Measurements from ENCODE around the gene NT5C1A. TPM values are rescaled to one million over a fixed set of nuclear protein-coding genes. Genes with fewer than 3 reads are reported as not detected.

The NT5C1A gene
- total RNA-seq, 1 donor from 2014 or later = not detected

DNA sequence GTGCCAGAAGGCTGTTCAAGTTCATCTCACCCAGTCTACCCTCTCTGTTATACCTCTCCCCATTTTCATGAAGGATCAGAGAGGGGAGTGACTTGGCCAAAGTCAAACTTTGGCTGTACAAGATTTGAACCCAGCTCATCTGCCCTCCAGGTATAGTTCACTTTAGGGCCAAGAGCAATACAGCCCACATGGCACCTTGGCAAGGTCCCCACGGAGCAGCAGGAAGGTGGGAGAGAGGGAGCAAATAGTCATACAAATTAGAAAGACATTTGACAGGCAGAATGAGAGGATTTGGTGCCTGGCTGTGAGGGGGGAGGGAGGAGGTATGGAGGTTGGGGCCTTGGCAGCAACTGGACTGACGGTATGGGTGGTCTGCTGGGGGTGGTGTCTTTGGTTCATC lies 18.3 kb upstream of the NT5C1A start:
- intact Hi-C loops (cut with micrococcal nuclease) = loop anchor here (2.0 kb wide), 1 partner anchor 17 kb away; the partner anchor contains the start of gene NT5C1A

DNA sequence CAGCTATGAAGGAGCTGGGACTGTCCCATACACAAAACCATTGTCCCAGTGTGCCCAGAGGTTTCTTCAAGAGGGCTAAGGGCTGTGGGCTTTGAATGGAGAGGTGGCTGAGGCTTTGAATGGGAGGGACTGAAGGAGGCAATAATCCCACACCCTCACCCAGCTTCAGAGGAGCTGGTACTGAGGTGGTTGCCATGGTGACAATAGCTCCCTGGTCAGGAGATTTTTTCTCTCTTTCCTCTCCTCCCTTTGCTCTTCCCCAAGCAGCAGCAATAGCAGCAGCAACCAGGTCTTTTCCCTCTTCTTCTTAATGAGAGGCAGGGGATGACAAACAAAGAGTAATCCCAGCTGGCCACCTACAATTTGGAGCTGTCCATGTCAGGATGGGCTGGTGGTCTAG lies 17.7 kb upstream of the NT5C1A start:
- intact Hi-C loops (cut with micrococcal nuclease) = loop anchor here (2.0 kb wide), 1 partner anchor 17 kb away; the partner anchor contains the start of gene NT5C1A

DNA sequence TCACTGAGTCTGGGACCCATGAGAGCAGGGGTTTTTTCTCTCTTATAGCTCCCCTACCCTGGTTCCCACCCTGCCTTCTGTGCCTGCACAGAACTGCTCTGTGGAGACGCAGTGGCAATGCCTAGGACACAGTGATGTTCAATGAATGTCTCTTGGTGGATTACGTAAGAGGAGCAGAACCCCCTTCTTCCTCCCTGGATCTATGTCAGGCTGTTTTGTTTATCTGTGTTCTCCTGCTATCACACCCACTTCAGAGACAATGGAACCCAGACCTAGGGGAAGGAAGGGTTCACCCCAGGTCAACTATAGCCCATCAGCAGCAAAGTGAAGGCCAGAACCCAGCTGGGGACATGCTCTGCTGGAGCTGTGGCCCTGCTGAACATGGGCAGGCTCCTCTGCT lies 17.3 kb upstream of the NT5C1A start:
- intact Hi-C loops (cut with micrococcal nuclease) = no loop called here

DNA sequence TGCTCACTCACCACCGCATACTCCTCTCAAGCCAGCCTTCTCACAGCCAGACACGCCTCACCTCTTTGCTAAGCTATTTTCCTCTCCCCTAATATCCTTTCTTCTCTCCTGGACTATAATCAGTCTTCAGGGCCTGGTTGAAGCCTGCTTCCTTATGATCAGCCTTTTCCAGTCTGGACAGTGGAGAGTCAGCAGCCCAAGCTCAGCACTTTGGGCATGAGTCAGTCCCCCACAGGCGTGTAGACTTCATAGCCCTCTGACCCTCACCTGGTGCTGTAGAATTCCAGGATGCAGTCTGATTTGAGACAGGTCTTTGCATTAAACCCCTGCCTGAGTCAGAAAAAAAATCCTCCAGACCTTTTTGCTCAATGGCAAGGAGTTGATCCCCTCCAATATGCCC lies 16.8 kb upstream of the NT5C1A start:
- intact Hi-C loops (cut with micrococcal nuclease) = no loop called here

DNA sequence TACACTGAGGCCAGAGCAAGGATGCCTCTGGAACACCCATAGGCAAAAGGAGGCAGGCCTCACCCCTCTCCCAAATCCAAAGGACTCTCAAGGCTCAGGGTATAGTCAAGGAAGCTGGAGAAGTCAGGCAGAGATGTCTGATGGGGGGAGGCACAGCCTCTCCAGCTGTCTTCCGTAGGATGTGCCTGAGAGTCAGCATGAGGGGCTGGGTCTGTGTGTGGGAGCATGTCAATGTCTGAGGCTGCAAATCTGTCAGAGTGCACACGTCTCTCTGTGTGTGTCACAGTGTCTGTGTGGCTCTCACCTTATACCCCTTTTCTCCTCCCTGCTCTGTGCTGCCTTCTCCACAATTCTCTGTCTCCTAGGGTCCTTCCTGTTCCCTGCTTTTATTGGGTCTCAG lies 15.3 kb upstream of the NT5C1A start:
- intact Hi-C loops (cut with micrococcal nuclease) = no loop called here

DNA sequence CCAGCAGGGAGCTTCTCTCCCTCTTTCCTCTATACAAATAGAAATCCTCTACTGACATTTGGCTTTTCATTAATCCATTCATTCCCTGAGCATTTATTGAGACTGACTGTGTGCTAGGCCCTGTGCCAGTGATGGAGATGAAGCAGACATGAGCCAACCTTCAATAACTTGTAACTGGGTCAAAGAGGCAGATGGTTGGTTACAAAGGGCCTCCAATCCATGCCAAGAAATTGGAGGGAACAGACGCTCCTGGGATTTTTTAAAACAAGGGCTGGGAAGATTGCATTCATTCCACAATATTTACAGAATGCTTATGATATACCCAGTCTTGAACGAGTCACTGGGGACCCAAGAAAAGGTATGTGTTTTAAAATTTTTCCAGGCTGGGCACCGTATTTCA lies 13.2 kb upstream of the NT5C1A start:
- intact Hi-C loops (cut with micrococcal nuclease) = no loop called here

DNA sequence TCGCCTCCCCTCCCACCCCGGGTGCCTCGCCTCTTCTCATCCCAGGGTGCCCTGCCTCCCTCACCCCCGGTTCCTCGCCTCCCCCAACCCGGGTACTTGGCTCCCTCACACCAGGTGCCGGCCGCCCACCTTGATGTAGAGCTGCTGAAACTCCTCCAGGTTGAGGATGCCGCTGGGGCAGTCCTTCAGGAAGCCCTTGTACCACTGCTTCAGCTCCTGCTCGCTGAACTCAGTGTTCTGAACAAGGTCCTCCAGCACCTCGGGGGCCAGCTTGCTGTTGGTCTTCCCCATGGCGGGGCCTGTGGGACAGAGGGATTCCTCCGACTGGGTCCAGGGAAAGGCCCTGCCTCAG lies 12.4 kb upstream of the NT5C1A start:
- intact Hi-C loops (cut with micrococcal nuclease) = no loop called here

DNA sequence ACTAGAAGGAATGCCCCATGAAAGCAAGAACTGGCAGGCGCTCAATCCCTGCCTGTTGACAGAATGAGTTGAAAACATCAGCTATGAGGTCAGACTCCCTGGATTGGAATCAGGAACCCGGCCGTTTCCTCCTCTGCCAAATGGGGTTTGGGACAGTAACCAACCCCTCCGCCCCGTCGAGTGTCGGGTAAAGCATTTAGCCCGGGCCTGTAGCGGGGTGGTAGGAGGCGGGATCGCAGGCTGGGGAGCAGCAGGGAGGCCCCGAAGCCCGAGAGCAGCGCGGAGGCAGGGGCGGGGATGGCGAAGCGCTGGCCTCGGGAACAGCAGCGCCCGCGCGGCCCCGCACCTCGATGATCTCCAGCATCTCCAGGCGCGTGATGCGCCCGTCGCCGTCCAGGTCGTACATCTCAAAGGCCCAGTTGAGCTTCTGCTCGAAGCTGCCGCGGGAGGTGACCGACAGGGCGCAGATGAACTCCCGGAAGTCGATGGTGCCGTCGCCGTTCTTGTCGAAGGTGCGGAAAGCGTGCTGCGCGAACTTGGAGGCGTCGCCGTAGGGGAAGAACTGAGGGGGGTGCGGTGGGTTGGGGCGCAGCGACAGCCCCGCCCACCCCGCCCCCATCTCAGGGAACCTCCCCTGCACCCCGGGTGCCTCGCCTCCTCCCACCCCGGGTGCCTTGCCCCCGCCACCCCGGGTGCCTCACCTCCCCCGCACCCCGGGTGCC lies 11.8 kb upstream of the NT5C1A start:
- intact Hi-C loops (cut with micrococcal nuclease) = no loop called here

DNA sequence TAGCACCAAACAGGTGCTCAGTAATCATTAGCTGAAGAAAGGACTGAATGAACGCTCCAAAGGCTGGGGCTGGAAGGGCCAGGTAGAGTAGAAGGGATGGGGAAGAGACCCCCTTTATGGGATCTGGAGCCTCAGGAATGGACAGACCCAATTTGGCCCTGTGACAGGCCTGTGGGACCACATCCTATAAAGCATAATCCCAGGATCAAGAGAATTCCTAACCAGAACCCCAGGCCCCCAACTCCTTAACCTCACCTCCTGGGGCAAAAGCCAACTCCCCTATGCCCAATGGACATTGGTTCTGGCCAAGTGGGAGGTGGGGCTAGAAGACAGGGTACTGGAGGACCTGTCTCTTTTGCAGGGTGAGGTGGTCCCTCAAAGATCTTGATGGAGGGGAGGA lies 10.1 kb upstream of the NT5C1A start:
- intact Hi-C loops (cut with micrococcal nuclease) = no loop called here

DNA sequence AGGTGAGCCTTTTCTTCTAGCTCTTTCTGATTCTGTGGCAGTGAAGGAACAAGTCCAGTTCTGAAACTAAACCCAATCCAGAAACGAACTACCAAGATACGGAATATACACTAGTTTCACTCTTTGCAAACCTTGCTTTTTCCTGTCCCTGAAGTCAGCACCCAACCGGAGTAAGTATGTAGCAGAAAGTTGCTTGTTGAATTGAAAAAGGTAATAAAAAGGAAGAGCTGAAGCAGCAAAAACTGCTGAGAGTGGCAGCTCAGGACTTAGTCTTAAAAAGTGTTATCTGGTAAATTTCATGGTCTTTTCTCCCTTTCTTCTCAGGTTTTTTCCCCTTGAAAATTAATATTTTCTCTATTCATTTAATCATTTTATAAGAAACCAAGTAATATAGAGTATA lies 9.4 kb upstream of the NT5C1A start:
- intact Hi-C loops (cut with micrococcal nuclease) = no loop called here

DNA sequence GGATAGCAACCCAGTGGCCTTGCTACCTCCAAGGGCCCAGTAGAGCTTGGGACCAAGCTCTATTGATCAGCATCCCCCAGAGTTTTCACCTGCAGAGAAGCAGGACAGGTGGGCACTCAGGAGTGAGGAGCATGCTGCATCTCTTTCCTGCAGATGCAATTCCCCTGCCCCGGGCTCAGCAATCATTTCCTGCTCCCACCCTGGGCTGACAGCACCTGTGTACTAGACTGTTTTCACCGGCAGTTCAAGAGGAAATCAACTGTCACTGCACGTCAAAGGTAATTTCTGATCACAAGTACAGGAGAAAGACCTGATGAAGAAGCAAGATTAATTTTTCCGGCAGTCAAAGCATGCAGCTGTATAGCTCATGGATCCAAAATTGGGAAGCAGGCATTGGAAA lies 8.8 kb upstream of the NT5C1A start:
- intact Hi-C loops (cut with micrococcal nuclease) = no loop called here

DNA sequence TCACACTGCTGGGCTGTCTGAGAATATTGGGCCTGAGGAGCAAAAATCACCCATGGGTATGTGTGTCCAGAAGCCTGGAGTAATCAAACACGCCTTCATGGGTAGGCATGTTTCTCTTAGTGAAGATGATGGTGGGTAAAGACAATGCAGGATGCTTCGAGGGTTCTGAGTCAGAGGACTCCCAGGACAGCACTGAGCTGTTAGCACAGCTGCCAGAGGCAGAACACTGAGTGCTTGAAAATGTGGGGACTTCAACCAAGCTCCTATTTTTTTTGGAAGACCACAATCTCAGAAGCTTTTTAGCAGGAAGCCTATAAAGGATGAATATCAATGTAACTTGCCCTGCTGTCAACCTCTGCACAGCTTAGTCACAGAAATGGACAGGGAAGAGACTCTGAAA lies 7.9 kb upstream of the NT5C1A start:
- intact Hi-C loops (cut with micrococcal nuclease) = no loop called here

DNA sequence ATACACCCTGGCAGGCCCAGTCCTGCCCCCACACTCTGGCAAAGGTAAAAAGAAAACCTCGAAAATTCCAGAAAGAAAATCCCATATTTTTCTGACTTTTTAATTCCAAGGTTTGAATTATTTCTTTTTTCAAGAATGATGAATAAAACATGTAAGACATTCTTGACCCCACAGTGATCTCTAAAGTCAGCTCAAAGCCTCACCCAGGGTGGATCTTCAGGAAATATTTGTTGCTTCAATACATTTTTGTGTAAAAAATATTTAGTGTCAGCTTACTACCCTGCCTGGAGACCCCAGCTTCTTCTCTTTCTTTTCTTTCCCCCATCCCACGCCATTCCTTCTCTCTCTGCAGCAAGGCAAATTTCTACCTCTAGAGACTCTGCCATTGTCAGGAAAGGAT lies 7.0 kb upstream of the NT5C1A start:
- intact Hi-C loops (cut with micrococcal nuclease) = no loop called here

DNA sequence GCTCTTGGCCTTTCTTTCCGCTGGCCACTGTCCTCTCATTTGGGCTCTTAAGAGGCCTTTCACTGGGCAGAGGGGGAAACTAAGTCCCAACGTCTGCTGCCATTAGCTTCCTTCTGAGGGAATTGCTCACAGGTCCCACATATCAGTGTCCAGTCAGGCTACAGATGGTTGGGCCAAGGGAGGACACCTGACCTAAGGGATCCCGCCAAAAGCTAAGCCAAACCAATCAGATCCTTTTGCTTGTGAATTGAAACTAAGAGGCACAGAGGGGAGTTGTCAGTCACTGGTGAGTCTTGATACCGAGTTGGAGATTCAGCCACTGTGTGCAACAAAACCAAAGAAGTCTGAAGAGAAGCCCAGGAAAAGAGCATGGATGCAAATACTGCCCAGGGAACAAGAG lies 5.7 kb upstream of the NT5C1A start:
- intact Hi-C loops (cut with micrococcal nuclease) = no loop called here

DNA sequence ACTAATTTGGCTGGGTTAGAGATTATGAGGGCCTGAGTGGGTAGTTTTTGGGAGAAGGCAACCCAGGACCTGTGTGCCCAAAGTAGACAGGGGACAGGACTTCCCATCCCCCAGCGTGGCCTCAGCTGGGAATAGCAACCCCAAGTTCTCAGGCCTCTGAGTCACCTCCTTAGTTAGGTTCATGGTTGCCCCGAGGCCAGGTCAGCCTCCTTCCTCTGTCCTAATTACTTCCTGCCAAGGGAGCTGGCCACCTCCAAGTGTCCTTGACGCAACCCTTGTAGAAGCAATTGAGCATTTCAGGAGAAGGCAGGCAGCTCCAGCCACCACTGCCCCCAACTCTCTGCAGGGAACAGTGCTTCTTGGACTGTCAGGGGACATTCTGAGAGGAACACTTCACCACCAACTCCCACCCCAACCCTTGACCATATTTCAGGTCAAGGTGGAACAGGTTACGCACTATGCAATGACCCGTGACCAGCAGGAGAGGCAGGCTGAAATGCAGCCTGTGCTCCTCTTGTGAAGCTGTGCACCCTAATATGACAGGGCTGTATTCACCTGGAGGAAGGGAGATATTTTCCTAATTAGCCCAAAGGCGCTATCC lies 5.1 kb upstream of the NT5C1A start:
- intact Hi-C loops (cut with micrococcal nuclease) = no loop called here

DNA sequence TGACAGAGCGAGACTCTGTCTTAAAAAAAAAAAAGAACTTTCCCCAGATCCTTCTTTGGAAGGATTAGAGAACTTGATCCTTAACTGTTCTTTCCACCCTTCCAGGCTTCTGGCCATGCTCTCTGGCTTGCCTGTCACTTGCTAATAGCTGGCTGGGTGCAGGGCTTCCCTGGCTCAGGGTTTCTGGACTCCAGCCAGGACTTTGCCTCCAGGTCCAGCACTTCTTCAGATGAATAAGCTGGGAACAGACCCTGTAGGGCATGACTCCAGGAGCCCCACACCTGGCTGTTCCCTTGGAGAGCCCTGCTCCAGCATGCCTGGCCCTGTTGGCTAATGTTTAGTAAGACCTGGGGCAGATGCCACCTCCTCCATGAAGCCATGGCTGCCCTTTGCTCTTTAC lies 3.3 kb upstream of the NT5C1A start:
- intact Hi-C loops (cut with micrococcal nuclease) = no loop called here

DNA sequence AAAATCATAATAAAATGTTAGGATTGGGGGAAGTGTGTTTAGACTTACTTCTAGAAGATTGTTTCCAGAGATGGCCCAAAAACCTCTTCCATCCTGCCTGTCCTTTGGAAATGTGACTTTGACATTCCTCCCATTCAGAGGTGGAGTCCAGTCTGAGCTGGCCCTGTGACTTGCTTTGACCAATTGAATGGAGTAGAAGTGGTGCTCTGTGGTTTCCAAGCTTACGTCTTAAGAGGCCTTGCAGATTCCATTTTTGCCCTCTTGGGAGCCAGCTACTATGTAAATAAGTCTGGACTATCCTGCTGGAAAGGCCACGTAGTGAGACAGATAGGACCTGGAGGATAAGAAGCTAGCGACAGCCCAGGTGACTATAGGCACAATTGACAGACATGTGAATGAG lies 1.3 kb upstream of the NT5C1A start:
- intact Hi-C loops (cut with micrococcal nuclease) = loop anchor here (2.0 to 5.0 kb wide), 2 partner anchors 18 to 49 kb away; partner anchors contain the start of gene HPCAL4

DNA sequence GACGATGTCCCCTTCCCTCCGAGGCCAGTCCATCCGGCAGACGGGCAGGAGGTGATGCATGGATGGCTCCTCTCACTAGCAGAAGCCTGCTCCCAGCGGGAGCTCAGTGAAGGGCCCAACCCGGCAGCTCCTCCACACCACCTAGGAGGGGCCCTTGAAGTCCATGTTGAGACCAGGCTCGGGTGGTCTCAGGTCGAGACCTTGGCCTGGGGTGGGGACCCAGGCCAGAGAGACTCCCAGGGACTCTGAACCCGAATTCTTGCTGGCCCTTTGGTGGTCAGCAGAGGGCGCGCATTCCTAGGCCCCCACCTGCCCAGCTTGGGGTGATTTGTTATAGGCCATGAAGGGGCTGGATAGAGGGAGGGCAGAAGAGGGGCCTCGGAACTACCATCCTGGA lies 642 bp upstream of the NT5C1A start:
- intact Hi-C loops (cut with micrococcal nuclease) = loop anchor here (2.0 to 5.0 kb wide), 2 partner anchors 18 to 50 kb away; partner anchors contain the start of gene HPCAL4

DNA sequence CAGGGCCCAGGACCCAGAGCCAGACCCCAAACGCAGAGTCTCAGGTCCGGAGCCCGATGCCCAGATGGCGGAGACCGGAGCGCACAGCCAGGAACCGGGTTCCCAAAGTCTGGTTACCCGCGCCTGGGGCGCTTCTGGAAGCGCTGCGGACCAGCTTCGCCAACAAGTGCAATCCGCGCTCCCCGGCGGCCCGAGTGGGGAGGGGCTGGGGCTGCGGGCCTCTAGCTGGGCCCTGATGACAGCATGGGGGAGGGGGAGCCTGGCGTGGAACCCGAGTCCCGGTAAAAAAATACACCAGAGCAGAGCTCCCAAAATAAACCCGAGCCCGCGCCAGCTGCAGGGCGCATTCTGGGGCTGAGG lies 494 bp downstream of the NT5C1A start:
- intact Hi-C loops (cut with micrococcal nuclease) = loop anchor here (5.0 kb wide), 1 partner anchor 51 kb away; no protein-coding TSS in a partner anchor

DNA sequence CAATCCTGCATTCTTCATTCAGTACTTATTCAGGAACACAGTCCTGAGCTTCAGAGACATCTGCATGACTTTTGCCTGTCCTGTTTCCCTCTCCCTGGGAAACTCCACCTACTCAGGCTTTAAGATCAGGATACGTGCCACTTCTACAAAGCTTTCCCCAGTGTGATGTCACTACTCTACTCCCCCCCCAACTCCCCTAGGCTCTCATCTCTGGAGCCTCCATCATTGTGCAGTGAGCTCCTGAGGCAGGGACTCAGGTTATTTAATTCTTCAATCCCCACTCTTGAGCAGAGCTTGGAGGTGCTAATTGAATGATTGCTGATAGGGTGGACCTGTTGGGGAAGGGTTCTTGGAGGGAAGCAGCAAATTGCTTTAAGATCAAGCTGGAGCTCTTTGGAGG lies 1.2 kb downstream of the NT5C1A start:
- intact Hi-C loops (cut with micrococcal nuclease) = loop anchor here (5.0 kb wide), 1 partner anchor 52 kb away; no protein-coding TSS in a partner anchor

DNA sequence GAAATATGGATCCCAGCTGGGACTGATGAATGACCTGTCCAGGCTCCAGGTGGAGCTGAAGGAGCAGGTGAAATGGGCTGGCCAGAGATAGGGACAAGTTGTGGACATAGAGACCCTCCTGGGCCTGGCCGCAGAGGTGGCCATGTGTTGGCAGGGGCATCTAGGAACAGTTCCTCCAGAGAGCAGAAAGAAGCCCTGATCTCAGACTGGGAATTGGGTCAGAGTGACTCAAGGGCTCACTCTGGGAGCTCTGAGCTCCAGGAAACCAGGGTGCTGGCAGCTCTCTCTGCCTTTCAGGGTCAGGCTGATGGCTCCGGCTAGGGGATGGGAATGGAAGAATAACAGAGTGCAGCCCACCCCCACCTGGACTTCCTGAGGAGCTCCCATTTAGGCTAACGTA lies 3.0 kb downstream of the NT5C1A start:
- intact Hi-C loops (cut with micrococcal nuclease) = no loop called here

DNA sequence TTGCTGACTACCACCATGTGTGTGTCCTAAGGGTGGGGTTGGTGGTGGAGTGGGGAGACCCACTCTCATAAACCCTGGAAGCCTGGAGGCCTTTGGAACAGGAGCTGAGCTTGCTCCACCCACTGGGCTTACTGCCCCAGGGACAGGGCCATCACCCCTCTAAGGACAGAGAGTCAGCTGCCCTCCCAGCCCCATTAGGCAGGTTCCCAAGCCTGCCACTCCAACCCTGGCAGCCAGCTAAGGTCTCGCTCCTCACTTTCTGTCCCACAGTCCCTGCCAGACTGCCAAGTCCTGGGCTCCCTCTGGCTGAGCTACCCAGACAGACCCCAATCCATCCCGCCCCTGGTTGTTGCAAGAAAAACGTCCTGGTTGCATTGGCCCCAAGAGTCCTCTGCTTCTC lies 3.8 kb downstream of the NT5C1A start:
- intact Hi-C loops (cut with micrococcal nuclease) = no loop called here

DNA sequence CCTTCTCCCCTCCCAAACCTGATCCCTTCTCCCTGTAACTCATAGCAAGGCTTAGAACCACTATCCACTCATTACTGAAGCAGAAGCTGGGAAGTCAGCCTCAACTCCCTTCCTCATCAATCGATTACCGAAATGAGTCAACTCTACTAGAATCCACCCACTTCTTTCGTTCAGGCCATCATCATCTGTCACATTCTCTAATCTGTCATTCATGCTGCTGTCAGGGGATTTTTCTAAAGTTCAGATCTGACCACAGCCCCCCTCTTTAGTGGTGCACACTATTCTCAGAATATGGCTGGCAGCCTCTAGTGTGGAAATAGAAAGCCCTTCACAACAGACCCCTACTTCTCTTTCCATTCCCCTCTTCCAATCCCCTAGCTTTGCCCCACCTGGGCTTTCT lies 5.1 kb downstream of the NT5C1A start:
- intact Hi-C loops (cut with micrococcal nuclease) = no loop called here
